ENCODE results near the gene RUNX2. TPM values are rescaled to one million over a fixed set of nuclear protein-coding genes. Genes with fewer than 3 reads are reported as not detected.

The RUNX2 gene
- total and polyA plus RNA-seq, 2 of the 8 experiments (the other 6 are each of a cell fraction or from before 2014, with no cell fraction given), result 0.26 to 1.2 TPM

DNA sequence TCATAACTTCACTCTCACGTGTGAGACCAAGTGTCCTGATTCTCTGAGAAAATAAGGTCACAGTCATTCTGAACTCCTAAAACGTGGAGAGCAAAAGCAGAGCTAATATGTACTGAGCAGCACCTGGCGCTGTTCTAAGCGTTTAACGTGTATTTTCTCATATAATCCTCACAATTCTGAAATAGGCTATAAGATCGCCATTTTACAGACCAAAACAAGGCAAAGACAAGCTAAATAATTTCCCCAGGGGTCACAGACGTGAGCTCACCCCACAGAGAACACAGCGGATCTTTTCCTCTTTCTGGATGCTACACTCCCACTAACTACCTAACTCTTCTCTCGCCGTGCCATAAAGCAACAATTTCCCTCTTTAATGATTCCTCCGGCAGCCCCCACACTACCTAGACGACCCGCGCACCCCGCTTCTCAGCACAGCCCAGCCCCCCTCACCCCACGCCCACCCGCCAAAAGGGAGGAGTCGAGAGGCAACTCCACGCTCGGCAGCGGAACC, 49.0 kb downstream of the RUNX2 start:
- H3K4me1 ChIP-seq (replicated peaks in 1 of 4; ENCODE audit: control insufficient read depth in 3 of 4, insufficient read depth in 4 of 4, low read length in 3 of 4), result peaks cover 0 to 4% (median 3%) of the 10 kb centered on the region in 4 experiments; a peak in 4 of 7 replicates
- peak overlapping the region; percentile 76 to 91 (median 84) for H3K9ac ChIP-seq (replicated peaks in 1 of 4; ENCODE audit: extremely low read depth in 1 of 4, low read depth in 3 of 4, low read length in 3 of 4)
- H2AK5ac ChIP-seq (ENCODE audit: low read depth, low read length), result no peak overlapping the region
- peak overlapping the region; percentile 86; the same call in 1 of the 2 replicates for H3K27ac ChIP-seq (ENCODE audit: low read depth, low read length)
- H3K23ac ChIP-seq (ENCODE audit: insufficient read length), result no peak overlapping the region
- no peaks in the 10 kb centered on the region for H3K36me3 ChIP-seq (ENCODE audit: control insufficient read depth in 2 of 4, insufficient read depth in 4 of 4, low read length in 3 of 4)
- 2% methylated on average over 12 of the region's 21 CpGs; no CpG with 5 or more reads in 1 of the 2 experiments for WGBS, 2 experiments (ENCODE audit: extremely low coverage in 1 of 2, insufficient coverage in 1 of 2, insufficient read length in 1 of 2, insufficient replicate concordance in 2 of 2, low coverage in 1 of 2, low lambda C conversion rate in 2 of 2, missing lambda C conversion rate in 1 of 2)
- peak overlapping the region; percentile 90; the same call in 1 of the 2 replicates for H4K8ac ChIP-seq (ENCODE audit: extremely low read depth, insufficient read depth, low read length)
- FAIRE-seq (no peak), DNase-seq (ENCODE audit: low read depth in 1 of 2, low spot score in 2 of 2) (no peak)
- no peak overlapping the region for H4K5ac ChIP-seq (ENCODE audit: insufficient read length, low read depth, low read length)
- ChIA-PET POLR2A (ENCODE audit: partially characterized antibody) (interaction anchor here (1.6 to 2.2 kb wide), 4 partner anchors 10 to 721 kb away, joined by 5 to 20 read pairs (median 7); no protein-coding TSS in a partner anchor), CTCF (ENCODE audit: partially characterized antibody) (interaction anchor here (0.6 to 1.9 kb wide), 3 partner anchors 124 to 1041 kb away, joined by 3 to 5 read pairs (median 4); no protein-coding TSS in a partner anchor)
- peak overlapping the region; percentile 62 for H3K18ac ChIP-seq (ENCODE audit: extremely low read depth, low read length)
- peaks cover 7% of the 10 kb centered on the region for H3K23me2 ChIP-seq (ENCODE audit: low read depth, low read length)
- H3K27me3 ChIP-seq (replicated peaks in 1 of 4; ENCODE audit: control insufficient read depth in 3 of 4, extremely low read depth in 1 of 4, insufficient read depth in 3 of 4, low read length in 3 of 4), result no peaks in the 10 kb centered on the region
- no peaks in the 10 kb centered on the region for H3K9me3 ChIP-seq (ENCODE audit: insufficient read depth in 2 of 2, low read depth in 1 of 2, low read length in 1 of 2)
- peak overlapping the region; percentile 89 to 90 for H3K4me2 ChIP-seq (ENCODE audit: insufficient read depth in 1 of 2, low read depth in 2 of 2, low read length in 2 of 2)
- 0 out of 2 replicates have a peak, but pooled peaks have one; percentile 8 for TF ChIP-seq BACH1 (IDR thresholded peaks at IDR 0.05; ENCODE audit: low read length)
- 0 out of 2 replicates have a peak, but pooled peaks have one; percentile 24 for TF ChIP-seq PHF8 (conservative IDR thresholded peaks at IDR 0.05; ENCODE audit: low read depth, low read length)
- TF ChIP-seq CHD2 (IDR thresholded peaks at IDR 0.05; ENCODE audit: low read length), result no peak
- H2BK5ac ChIP-seq (ENCODE audit: low read depth, low read length), result peak overlapping the region; percentile 88
- H3K4me3 ChIP-seq (ENCODE audit: extremely low read depth in 1 of 4, insufficient read depth in 2 of 4, low read depth in 3 of 4, low read length in 4 of 4), result peak overlapping the region; percentile 83 to 92 (median 89)
- H3K14ac ChIP-seq (ENCODE audit: insufficient read length), result no peak overlapping the region
- H2BK120ac ChIP-seq (replicated peaks; ENCODE audit: low read depth, low read length), result no peak overlapping the region
- H2AFZ ChIP-seq (ENCODE audit: low read length), result peak overlapping the region; percentile 87
- H3K56ac ChIP-seq (replicated peaks; ENCODE audit: insufficient read length, low read depth, low read length), result peak overlapping the region; percentile 13
- H2BK20ac ChIP-seq (ENCODE audit: low read length), result no peak overlapping the region
- no peak overlapping the region for H4K91ac ChIP-seq (replicated peaks; ENCODE audit: insufficient read length, low read length)
- H3K4ac ChIP-seq (replicated peaks; ENCODE audit: insufficient read length, low read depth, low read length), result no peak overlapping the region
- H2BK15ac ChIP-seq (ENCODE audit: low read length), result peak overlapping the region; percentile 37; the same call in 1 of the 2 replicates
- no peaks in the 10 kb centered on the region for H4K20me1 ChIP-seq (replicated peaks in 1 of 2; ENCODE audit: control insufficient read depth in 1 of 2, insufficient read depth in 2 of 2, low read length in 2 of 2)
- peak overlapping the region; percentile 5; the same call in 1 of the 2 replicates for H2BK12ac ChIP-seq (ENCODE audit: low read depth, low read length)
- H3K79me1 ChIP-seq (ENCODE audit: low read depth, low read length), result no peaks in the 10 kb centered on the region; the same call in 1 of the 2 replicates
- H3K79me2 ChIP-seq (ENCODE audit: control insufficient read depth in 1 of 2, insufficient read depth in 2 of 2, low read length in 2 of 2), result peaks cover 0 to 40% of the 10 kb centered on the region in 2 experiments; a peak in 2 of 4 replicates

Measured in H1 (cell line).